SKM-1 (cell line): ENCODE measurements around the gene MTR.

ENCODE experiments used
- DNase-seq: peaks from one replicate; lab custom pipeline; 2025; ENCODE audit not compliant: unreplicated experiment; lab: John Stamatoyannopoulos, UW

The MTR gene

DNA sequence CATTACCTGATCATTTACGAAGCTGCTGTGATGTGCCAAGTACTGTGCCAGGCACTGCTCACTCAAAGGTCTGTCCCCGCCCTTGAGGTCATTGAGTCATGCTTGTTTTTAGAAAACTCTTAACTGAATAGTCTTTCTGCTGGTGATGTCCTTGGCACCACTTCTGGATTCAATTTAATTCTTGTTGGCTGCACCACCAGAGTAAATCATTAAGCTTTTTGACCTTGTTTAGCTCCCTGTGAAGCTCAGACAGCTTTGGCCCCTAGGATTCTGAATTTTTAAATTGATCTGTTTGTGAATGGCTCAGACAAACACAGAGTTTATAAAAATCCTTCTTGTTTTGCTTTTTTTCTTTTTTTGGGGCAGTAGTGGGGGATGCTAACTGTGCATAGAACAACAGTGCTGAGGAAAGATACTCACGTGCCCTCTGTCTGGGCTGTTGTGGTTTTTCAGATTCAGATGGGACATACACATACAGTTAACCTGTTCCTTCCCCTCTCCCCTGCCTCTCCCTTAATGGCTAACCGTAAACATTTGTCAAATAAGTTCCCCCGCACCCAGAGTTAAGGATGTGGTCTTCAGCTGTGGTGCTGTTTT, 67.6 kb downstream of the MTR start:
- no peak for DNase-seq

DNA sequence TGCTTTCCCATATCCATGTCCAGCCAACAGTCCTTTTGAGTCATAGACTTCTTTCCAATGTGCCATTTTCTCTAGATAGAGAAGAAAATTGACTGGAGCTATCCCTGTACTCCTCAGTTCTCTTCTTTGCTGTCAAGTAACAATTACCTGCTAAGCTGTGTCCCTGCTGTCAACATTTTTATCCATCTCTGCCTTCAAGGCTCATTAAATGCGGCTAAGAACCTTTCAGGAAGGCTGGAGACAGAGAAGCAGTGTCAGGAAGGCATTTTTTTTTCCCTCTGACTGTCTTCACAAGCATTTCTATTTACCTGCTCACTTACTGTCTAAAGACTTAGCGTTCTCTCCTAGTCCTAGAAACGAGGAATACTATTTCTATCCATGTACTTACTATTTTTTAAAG, 69.1 kb downstream of the MTR start:
- no peak for DNase-seq

DNA sequence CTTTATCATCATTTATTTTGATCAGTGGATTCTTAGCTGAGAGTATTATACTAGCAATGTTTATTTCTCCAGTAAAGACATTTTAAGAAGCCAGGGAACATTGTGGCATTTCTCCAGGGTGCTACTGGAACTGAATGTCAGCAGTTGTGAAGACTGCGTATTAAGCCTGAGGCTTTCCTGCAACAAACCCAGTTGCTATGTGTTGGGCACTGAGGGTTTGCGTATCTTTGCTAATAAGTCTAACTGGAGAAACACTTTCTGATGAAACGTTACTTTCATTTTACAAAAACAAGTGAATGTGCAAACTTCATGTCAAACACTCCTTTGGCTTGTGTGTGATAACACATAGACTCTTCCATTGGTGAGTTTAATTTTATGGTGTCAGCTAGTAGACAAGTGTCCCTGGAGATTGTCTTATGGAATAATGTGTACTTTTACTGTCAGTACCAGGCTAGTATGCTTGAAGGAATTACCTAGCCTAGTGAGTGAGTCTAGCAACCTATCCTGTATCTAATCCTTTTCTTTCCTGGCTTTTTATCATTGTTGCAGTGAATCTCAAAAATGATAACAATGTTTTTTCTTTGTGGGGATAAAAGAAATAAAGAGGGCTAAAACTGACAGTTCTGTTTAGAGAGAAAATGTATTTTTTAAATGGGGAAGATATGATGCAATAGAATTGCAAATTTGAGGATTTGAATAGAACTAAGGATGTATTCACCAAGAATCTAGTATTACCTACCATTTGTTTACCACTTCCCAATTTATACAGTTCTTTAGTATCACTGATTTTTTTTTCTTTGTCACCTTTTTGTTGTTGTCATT, 70.1 kb downstream of the MTR start:
- no peak for DNase-seq

DNA sequence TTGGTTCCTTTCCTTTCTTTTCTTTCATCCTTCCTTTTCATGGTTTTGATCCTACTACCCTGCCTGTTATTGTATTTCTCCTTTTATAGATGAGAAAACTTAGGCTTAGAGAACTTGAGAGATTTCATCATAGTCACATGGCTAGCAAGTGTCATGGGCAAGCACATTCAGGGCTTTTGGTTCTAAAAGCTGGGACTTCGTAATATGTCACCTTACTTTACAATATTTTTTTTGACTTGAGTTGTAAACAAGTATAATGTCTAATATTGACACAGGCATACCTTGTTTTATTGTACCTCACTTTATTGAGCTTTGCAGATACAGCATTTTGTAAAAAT, 70.7 kb downstream of the MTR start:
- no peak for DNase-seq

DNA sequence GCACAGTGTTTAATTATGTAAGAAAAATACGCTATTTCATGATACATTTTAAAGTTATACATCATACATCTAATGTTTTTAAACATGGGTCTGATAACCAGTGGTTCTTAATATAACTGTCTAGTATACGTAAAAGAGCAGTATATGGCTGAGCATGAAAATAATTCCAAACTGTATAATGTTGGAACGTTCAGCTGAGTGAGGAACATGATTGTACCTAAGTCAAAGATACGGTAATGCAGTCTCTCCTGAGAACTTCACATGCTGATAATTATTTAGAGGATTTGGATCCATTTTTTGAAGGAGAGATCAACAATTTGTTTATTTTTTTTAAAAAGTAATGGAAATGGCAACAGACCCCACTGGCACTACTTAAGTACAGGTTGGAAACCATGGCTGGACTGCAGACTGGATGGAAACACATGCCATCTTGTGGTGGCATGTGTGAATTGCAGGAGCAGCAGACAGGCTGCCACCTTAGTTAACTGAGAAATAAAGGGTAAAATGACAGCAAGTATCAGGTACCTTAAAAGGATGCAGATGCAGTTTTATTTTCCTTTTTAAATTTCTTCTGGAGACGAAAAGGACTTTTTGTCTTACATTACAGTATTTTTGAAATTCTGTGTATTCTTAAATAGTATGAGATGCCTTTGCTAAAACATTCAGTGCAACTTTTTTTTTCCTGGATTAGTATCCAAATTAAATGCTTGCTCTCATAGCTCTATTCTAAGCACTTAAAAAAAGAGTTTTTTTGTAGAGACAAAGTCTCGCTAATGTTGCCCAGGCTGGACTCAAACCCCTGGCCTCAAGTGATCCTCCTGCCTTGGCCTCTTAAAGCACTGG, 73.8 kb downstream of the MTR start:
- DNase-seq, result peak; percentile 49

DNA sequence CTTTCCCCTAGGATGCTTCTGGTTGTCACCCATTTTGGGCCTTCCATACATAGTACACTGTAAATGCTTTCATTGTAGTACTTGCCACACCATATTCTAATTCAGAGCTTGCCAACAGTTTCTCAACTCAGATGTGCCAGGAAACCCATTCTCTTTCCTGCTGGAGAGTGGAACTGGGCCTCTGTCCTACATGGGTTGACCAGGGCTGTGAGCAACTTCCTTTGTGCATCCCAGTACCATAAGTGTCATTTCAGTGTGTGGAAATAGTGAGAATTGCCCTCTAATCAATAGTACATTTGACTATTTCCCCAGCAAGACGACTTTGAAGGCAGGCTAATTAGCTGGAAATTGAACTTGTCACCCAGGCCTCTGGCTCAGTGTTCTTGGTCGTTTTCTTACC, 74.8 kb downstream of the MTR start:
- DNase-seq, result peak; percentile 32

DNA sequence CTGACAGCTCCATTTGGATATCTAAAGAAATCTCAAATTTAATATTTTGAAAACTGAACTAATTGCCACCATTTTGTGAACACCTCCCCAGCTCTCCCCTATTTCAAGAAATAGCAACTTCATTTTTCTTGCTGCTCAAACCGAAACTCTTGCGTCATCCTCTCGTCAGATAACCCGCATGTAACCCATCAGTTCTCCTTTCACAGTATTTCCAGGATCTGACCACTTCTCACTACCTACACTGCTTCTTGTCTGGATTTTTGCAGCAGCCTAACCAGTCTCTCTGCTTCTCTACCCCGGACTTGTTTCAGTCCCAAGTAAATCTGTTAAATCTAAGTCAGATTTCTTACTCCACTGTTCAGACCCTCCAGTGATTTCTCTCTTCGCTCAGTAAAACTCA, 75.6 kb downstream of the MTR start:
- DNase-seq, result peak; percentile 99

DNA sequence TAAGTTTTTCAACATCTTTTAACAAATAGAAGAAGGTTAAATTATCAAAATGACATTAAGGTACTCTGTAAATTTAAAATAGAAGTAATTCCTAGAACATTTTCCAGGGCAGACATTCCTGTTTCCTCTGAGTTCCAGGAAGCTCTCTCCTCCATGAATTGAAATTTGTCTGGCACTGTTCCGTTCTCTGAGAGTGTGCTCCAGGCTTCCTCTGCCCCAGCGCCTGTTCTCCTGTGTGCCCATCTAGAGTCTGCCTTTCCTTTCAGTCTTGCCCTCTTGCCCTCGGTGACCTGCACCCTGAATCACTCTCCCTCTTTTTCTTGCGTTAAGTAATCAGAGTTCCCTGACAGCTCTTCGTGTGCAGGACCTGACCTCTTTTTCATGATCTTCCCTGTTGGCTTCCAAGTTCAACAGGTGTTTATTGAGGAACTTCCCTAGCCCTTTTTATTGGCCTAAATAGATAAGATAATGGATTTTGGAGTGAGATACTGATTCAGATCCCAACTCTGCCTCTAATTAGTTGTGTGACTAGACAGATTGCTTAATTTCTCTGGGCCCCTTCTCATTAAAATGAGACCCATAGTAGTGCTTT, 77.1 kb downstream of the MTR start:
- DNase-seq, result no peak

DNA sequence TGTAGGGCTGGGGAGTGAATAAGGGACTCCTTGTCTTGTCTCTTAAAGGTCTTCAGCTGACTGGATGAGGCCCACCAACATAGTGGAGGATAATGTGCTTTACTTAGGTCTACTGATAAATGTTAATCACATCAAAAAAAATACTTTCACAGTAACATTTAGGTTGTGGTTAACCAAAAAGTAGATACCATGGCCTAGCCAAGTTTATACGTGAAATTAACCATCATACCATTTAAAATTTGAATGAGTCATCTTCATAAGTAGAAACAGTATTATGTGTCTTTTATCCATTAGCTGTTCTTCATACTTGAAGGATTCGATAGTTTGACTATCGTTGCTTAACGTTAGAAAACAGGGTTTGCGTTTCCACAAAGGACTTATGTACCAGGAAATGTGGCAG, 80.9 kb downstream of the MTR start:
- no peak for DNase-seq

DNA sequence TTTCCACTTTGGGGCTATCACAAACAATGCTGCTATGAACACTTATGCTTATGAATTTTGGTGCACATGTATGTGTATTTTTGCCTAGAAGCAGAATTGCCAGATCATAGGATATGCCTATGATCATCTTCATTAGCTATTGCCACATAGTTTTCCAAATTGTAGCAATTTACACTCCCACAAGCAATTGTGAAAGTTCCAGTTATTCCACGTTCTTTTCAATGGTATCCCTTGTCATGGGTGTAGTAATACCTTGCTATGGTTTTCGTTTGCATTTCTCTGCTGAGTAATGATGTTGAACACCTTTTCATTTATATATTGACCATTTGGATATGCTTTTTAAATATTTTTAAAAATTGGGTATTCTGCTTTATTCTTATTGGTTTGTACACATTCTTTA, 82.6 kb downstream of the MTR start:
- no peak for DNase-seq

DNA sequence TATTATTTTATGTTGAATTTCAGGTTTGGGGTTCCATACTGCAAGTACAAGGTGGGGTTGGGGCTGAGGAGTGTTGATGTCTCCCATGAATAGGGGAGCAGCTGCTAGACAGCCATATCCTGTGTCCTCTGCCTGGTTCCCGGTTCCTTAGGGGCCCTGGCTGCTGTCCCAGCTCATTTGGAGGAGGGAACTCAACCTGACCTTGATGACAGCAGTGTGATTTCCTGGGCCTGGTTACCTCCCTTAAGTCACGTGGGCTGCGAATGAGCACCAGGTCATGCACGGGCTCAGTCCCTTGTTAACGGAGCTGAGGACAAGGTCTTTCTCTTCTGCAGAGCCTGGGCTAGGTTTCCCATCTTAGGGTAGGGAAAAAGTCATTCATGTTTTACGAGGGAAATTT, 85.1 kb downstream of the MTR start:
- DNase-seq, result no peak

DNA sequence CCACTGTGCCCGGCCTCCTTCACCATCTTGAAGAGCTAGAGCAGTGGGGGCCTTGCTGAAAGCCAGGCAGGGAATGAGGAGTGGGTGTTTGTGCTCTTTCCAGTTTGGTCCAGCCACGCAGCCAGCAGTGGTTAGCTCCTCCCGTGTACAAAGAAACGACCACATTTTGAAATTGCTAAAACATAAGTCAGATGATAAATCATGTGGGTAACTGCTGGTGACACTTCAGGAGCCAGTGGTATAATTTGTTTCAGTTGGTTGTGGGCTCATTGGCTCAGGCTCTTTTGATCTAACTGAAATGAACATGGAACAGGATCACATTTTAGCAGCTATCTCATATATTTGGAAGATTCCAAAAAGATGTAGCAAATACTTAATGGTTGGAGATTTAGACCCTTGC, 87.6 kb downstream of the MTR start:
- DNase-seq, result no peak

DNA sequence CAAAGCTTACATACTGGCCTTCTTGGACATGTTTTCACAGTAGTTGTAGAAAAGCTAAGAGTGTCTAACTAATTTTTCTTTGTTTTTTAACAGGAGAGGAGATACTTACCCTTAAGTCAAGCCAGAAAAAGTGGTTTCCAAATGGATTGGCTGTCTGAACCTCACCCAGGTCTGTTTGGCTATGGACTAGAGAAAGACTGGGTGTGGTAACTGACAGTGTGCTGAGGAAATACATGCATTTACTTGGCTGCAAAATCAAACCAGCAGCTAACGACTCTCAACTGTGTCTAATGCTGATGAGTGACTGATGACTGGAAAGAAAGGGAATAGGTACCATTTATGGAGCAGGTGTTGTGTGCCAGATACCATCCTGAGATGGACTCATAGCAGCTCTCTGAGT, 91.1 kb downstream of the MTR start:
- no peak for DNase-seq

DNA sequence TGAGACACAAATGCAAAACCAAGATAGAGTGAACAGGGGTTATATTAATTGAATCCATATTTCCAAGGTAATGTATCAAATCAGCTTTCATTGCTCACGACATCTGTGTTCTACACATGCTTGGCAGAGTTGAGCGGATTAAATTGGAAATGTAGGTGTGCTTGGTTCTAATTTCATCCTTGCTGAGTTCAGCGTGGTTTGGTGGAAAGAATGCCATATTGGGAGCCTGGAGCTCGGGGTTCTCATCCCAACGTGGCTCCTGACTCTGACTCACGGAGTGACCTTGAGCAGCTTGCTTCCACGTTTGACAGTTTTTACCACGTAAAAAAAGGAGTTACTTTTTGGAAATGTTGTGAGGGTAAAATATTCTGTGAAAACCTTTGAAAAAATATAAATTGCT, 92.0 kb downstream of the MTR start:
- no peak for DNase-seq

DNA sequence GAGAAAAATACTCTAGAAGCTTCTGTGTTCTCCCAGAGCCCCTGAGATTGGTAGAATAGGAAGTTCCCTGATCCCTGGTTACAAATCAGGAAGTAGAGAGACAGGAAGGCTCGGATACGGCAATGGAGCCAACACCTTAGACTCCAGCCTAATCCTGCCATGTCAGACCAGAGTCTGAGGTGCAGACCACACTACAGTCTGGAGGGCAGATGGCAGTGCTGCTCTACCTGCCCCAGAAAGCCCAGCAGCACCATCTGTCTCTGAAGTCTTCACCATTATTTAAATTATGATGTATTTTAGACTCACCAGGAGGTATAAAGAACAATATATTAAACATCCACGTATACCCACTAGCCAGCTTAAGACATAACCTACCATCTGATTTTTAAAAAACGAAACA, 93.0 kb downstream of the MTR start:
- DNase-seq, result no peak

DNA sequence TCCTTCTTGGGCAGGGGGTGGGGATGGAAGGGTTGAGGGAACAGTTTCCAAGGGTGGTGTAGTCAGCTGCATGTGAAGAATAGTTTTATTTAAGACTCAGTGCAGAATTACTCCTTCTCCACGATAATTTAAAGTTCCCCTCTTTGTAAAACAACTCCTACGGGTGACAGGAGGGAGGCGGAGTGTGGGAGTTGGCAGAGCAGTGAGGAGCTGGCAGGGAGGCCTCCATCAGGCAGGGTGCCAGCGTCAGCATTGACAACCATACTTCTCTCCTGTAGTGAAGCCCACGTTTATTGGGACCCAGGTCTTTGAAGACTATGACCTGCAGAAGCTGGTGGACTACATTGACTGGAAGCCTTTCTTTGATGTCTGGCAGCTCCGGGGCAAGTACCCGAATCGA, 93.8 kb downstream of the MTR start:
- no peak for DNase-seq

DNA sequence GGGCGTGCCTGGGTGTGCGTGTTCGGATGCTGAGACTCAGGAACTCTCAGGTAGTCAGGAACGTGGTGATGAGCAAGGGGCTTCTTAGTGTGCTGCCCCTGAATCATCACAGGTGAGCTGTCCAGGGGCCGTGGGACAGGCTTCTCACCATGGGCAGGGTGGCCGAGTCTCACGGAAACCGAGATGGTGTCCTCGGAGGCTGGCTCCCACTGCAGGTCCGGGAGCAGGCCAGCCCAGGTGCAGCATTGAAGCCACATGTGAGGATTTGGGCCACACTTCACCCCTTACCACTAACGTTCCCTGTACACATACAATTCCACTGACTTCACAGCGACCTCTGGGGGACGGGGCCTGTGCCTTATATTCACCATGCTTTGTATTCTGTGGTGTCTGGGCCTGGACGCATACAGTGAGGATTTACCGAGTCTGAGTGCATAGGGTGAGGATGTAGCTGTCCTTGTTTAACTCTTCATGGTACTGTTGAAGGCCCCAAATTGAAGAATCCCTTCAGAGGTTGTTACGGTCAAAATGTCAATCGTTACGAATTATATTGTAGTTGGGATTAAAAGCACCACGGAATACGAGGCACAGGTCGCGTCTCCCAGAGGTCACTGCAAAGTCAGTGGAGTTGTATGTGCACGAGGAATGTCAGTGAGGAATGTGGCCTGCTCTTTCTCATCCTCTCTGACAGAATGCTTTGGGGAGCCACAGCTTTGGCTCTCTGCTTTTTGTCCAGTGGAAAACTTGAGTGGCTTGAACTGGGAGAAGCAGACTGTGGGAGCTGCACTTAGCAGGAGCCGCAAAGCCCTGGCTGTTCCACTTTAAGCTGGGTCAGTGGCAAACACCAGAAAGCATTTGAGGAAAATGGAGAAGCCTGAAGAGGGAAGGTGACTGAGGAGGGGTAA, 95.3 kb downstream of the MTR start:
- no peak for DNase-seq

DNA sequence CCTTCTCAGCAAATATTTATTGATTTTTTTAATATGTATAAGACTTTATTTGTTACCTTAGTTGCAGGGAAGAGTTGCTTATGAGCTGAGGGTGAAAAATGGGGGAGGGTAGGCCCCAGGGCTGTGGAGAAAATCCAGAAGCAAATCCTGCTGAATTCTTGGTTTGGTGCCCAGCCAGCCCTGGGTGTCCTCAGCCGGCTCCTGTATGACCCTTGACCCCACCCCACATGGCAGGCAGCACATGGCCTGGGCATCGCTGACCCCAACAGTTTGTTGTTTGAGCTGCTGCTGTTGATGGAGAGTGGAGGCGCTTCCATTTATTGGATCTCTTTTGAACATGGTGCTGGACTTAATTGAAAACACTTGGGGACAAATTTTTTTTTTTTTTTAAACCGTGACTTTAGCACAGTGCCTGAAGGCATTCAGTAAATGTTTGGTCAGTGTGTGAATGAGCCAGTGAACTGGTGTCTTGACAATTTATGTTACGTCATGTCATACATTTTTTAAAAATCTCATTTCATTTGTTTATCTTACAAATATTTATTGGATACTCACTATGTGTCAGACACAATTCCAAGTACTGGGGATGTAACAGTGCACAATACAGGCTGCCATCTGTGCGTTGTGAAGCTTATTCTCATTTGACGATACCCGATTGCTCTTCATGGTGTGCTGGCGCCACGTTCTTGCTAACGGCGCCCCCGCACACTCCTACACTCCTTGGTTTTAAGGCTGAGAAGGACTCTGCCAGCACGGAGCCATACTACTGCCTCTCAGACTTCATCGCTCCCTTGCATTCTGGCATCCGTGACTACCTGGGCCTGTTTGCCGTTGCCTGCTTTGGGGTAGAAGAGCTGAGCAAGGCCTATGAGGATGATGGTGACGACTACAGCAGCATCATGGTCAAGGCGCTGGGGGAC, 98.8 kb downstream of the MTR start:
- DNase-seq, result no peak

DNA sequence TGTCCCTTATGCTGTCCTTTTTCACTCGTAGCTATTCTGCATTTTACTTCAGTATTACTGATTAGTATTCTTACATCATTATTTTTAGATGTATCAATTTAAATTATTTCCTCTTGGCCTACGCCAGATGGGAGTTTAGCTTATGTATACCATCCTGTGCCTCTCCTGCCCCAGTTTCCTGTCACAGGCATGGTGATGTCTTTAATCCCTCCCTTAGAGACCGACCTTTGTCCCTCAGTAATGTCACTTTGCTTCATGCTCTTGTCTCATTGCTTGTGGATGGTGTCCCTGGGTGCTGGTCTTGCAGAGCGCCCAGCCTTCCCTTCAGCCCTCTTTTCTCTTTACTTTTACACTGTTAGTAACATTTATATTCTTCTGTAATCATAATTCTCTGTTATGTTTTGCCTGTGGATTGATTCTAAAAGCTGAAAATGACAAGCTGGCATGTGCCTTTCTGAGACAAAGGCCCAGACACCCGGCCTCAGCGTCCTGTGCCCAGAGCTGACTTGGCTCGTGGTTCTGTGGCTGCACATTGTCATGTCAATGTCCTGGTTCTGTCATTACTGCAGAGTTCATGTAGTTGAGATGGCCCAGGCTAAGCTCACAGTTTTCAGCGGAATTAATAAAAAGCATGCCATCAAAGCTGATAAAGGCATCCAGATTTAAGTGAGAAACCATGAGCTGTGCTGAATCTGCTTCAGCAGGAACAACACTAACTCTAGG, 100.7 kb downstream of the MTR start:
- DNase-seq, result no peak
